ENCODE data around the gene NEK11.
"Not testable (repeated sequence)": the region's sequence is repeated elsewhere in the genome, so short reads cannot be mapped to it uniquely, and the experiment has no call there.

The NEK11 gene

GRCh38 chr3:131360191-131360755 is 333.6 kb downstream of the NEK11 start:
- DNase-seq (ENCODE audit: low spot score), result no peak

GRCh38 chr3:131361066-131361463 is 334.4 kb downstream of the NEK11 start:
- DNase-seq (ENCODE audit: low spot score), result not testable (repeated sequence)

- DNase-seq (ENCODE audit: low spot score), result peak; percentile 98
Observed at GRCh38 chr3:131361464-131362421, 335.1 kb downstream of the NEK11 start.

GRCh38 chr3:131363275-131363674 is 336.6 kb downstream of the NEK11 start:
- no peak for DNase-seq (ENCODE audit: low spot score)

GRCh38 chr3:131370935-131371687 is 344.4 kb downstream of the NEK11 start:
- DNase-seq (ENCODE audit: low spot score), result no peak

- DNase-seq (ENCODE audit: low spot score), result no peak
Observed at GRCh38 chr3:131371688-131372066, 345.0 kb downstream of the NEK11 start.

GRCh38 chr3:131374741-131375140 is 348.1 kb downstream of the NEK11 start:
- no peak for DNase-seq (ENCODE audit: low spot score)

- DNase-seq (ENCODE audit: low spot score), result not testable (repeated sequence)
Observed at GRCh38 chr3:131380821-131381444, 354.3 kb downstream of the NEK11 start.

GRCh38 chr3:131381445-131382291 is 355.0 kb downstream of the NEK11 start, which contains the start of gene NUDT16:
Gene NUDT16 (plus strand): TSS chr3:131381774. CDS start chr3:131381805, 31 bp downstream.
- DNase-seq (ENCODE audit: low spot score), result peak; percentile 98

- no peak for DNase-seq (ENCODE audit: low spot score)
Observed at GRCh38 chr3:131386429-131387165, 359.9 kb downstream of the NEK11 start.

- DNase-seq (ENCODE audit: low spot score), result no peak
Observed at GRCh38 chr3:131387796-131388489, 361.3 kb downstream of the NEK11 start.

- no peak for DNase-seq (ENCODE audit: low spot score)
Observed at GRCh38 chr3:131388490-131388799, 361.8 kb downstream of the NEK11 start.

GRCh38 chr3:131390331-131390730 is 363.7 kb downstream of the NEK11 start:
- no peak for DNase-seq (ENCODE audit: low spot score)

- DNase-seq (ENCODE audit: low spot score), result no peak
Observed at GRCh38 chr3:131393051-131393450, 366.4 kb downstream of the NEK11 start.

- DNase-seq (ENCODE audit: low spot score), result no peak
Observed at GRCh38 chr3:131393868-131394267, 367.2 kb downstream of the NEK11 start.

- no peak for DNase-seq (ENCODE audit: low spot score)
Observed at GRCh38 chr3:131394400-131394799, 367.7 kb downstream of the NEK11 start.

GRCh38 chr3:131396170-131396569 is 369.5 kb downstream of the NEK11 start:
- no peak for DNase-seq (ENCODE audit: low spot score)

GRCh38 chr3:131397889-131398288 is 371.2 kb downstream of the NEK11 start:
- no peak for DNase-seq (ENCODE audit: low spot score)

Data from SW480 (cell line).